Measurements from ENCODE around the gene ADNP2.

ADNP2 gene

DNA sequence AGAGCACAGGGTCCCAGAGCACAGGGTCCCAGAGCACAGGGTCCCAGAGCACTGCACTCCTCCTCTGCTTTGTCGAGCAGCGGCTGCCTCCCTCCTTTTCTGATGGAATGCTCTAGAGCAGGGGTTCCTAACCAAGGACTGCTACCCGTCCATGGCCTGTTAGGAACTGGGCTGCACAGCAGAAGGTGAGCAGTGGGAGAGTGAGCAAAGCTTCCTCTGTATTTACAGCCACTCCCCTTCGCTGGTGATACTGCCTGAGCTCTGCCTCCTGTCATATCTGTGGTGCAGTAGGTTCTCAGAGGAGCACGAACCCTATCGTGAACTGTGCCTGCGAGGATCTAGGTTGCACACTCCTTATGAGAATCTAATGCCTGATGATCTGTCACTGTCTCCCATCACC lies 33.1 kb upstream of the ADNP2 start:
- no peak overlapping the region for H3K4me3 ChIP-seq (ENCODE audit: severe bottlenecking)
- no peaks in the 10 kb centered on the region for H3K9me3 ChIP-seq (ENCODE audit: severe bottlenecking)
- no peaks in the 10 kb centered on the region for H3K4me1 ChIP-seq (ENCODE audit: insufficient read depth, poor library complexity, severe bottlenecking)
- no peaks in the 10 kb centered on the region for H3K36me3 ChIP-seq (ENCODE audit: low read depth)
- H3K27me3 ChIP-seq (ENCODE audit: insufficient read depth, poor library complexity, severe bottlenecking): no peaks in the 10 kb centered on the region
- DNase-seq (ENCODE audit: low spot score) (no peak), ATAC-seq (ENCODE audit: low read depth) (no peak)
- no peak overlapping the region for H3K27ac ChIP-seq (ENCODE audit: poor library complexity, severe bottlenecking)
- TF ChIP-seq CTCF (IDR thresholded peaks at IDR 0.05; ENCODE audit: poor library complexity, severe bottlenecking): no peak

- no peak for TF ChIP-seq CTCF (IDR thresholded peaks at IDR 0.05; ENCODE audit: poor library complexity, severe bottlenecking)
- H3K9me3 ChIP-seq (ENCODE audit: severe bottlenecking): no peaks in the 10 kb centered on the region
- ATAC-seq (ENCODE audit: low read depth) (no peak), DNase-seq (ENCODE audit: low spot score) (no peak)
- no peak overlapping the region for H3K4me3 ChIP-seq (ENCODE audit: severe bottlenecking)
- H3K36me3 ChIP-seq (ENCODE audit: low read depth): no peaks in the 10 kb centered on the region
- H3K27ac ChIP-seq (ENCODE audit: poor library complexity, severe bottlenecking): no peak overlapping the region
- no peaks in the 10 kb centered on the region for H3K4me1 ChIP-seq (ENCODE audit: insufficient read depth, poor library complexity, severe bottlenecking)
- H3K27me3 ChIP-seq (ENCODE audit: insufficient read depth, poor library complexity, severe bottlenecking): no peaks in the 10 kb centered on the region
Observed at GRCh38 chr18:80076379-80076778, 32.7 kb upstream of the ADNP2 start.

DNA sequence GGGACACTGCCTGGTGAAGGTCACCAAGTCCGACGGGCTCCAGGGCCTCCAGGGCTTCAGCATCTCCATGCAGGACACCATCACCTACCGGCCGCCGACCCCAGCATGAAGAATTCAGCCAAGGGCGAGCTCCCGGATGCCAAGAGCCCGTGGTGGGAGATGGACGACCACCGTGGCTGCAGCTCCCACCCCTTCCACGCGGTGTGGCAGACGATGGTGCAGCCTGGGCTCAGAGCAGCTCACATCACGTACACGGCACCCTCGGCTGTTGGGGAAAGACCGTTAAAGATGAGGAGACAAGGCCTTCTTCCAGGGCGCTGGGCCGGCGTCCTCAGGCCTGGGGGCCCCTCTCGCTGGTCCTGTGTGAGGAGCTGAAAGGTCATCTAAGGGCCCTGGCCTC lies 31.2 kb upstream of the ADNP2 start:
- ATAC-seq (ENCODE audit: low read depth): no peak
- H3K27me3 ChIP-seq (ENCODE audit: insufficient read depth, poor library complexity, severe bottlenecking): no peaks in the 10 kb centered on the region
- H3K4me1 ChIP-seq (ENCODE audit: insufficient read depth, poor library complexity, severe bottlenecking): no peaks in the 10 kb centered on the region
- H3K9me3 ChIP-seq (ENCODE audit: severe bottlenecking): no peaks in the 10 kb centered on the region
- no peak for DNase-seq (ENCODE audit: low spot score)
- no peaks in the 10 kb centered on the region for H3K36me3 ChIP-seq (ENCODE audit: low read depth)
- H3K4me3 ChIP-seq (ENCODE audit: severe bottlenecking): no peak overlapping the region
- H3K27ac ChIP-seq (ENCODE audit: poor library complexity, severe bottlenecking): no peak overlapping the region
- TF ChIP-seq CTCF (IDR thresholded peaks at IDR 0.05; ENCODE audit: poor library complexity, severe bottlenecking): no peak

DNA sequence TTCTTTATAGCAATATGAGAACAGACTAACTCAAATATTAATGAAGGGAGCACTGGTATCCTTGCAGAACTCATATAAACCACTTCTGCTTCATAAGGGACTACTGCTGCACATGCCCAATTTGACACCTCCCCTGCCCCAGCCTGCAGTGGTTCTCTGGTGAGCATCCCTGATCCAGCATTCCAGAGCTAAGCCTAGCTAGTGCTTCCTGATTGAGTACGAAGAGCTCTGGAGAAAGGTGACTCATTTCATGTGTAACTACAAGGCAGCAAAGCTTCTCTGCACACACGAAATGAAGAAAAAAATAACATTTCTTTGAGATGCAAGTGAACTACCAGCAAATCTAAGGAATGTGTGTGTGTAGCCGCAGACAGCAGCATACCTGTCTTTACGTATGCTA lies 22.8 kb upstream of the ADNP2 start:
- Histone ChIP-seq H3K9me3 (ENCODE audit: severe bottlenecking) (peaks cover 17% of the 10 kb centered on the region), H3K36me3 (ENCODE audit: low read depth) (no peaks in the 10 kb centered on the region), H3K4me1 (ENCODE audit: insufficient read depth, poor library complexity, severe bottlenecking) (no peaks in the 10 kb centered on the region), H3K4me3 (ENCODE audit: severe bottlenecking) (no peak overlapping the region), H3K27ac (ENCODE audit: poor library complexity, severe bottlenecking) (no peak overlapping the region), H3K27me3 (ENCODE audit: insufficient read depth, poor library complexity, severe bottlenecking) (no peaks in the 10 kb centered on the region)
- DNase-seq (ENCODE audit: low spot score) (no peak), ATAC-seq (ENCODE audit: low read depth) (peak; percentile 33; the same call in 1 of the 3 replicates)
- TF ChIP-seq CTCF (IDR thresholded peaks at IDR 0.05; ENCODE audit: poor library complexity, severe bottlenecking): no peak

DNA sequence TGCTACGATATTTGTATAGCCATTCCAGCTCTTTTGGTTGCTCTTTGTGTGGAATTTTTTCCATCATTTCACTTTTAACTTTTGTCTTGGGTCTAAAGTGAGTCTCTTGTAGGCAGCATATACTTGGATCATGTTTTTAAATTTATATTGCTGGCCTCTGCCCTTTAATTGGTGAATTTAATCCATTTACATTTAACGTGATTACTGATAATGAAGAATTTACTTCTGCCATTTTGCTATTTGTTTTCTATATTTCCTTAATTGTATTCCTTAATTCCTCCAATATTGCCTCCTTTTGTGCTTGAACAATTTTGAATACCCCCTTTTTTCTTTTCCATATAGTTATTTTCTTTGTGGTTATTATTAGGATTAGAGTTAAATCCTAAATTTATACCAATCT lies 21.0 kb upstream of the ADNP2 start:
- no peak for TF ChIP-seq CTCF (IDR thresholded peaks at IDR 0.05; ENCODE audit: poor library complexity, severe bottlenecking)
- ATAC-seq (ENCODE audit: low read depth): no peak

More for the DNA sequence above, 21.0 kb upstream of the ADNP2 start:
- Histone ChIP-seq H3K4me3 (ENCODE audit: severe bottlenecking) (no peak overlapping the region), H3K27ac (ENCODE audit: poor library complexity, severe bottlenecking) (no peak overlapping the region), H3K27me3 (ENCODE audit: insufficient read depth, poor library complexity, severe bottlenecking) (no peaks in the 10 kb centered on the region), H3K4me1 (ENCODE audit: insufficient read depth, poor library complexity, severe bottlenecking) (no peaks in the 10 kb centered on the region), H3K36me3 (ENCODE audit: low read depth) (no peaks in the 10 kb centered on the region), H3K9me3 (ENCODE audit: severe bottlenecking) (peaks cover 17% of the 10 kb centered on the region)
- no peak for DNase-seq (ENCODE audit: low spot score)
